Muscle layer of duodenum (tissue), 2 donors: Measurements from ENCODE around the gene PLAU.
A peak's percentile ranks its signal among the peaks of the same experiment; 100 is the strongest.
"Not testable (repeated sequence)": the region's sequence is repeated elsewhere in the genome, so short reads cannot be mapped to it uniquely, and the experiment has no call there.

Source experiments
- H3K27ac ChIP-seq: one replicate; pipeline ENCODE4 v1.7.0; 2013; ENCODE audit warnings: mild to moderate bottlenecking, low read length
- H3K27me3 ChIP-seq: one replicate; pipeline ENCODE4 v1.7.0; 2013; ENCODE audit warnings: low read depth, mild to moderate bottlenecking, control low read depth, low read length
- H3K36me3 ChIP-seq, 2 donors: one replicate each; pipeline ENCODE4 v1.7.0; 2013; ENCODE audit warnings: low read length in 2 of 2, control low read depth in 1 of 2, mild to moderate bottlenecking in 1 of 2; ENCODE audit not compliant: insufficient read depth in 2 of 2, control insufficient read depth in 1 of 2
- H3K4me1 ChIP-seq, 2 donors: one replicate each; pipeline ENCODE4 v1.7.0; 2013; ENCODE audit warnings: low read length in 2 of 2, mild to moderate bottlenecking in 2 of 2, control low read depth in 1 of 2, moderate library complexity in 1 of 2; ENCODE audit not compliant: insufficient read depth in 2 of 2, control insufficient read depth in 1 of 2
- H3K4me3 ChIP-seq, 2 donors: one replicate each; pipeline ENCODE4 v1.7.0; 2013; ENCODE audit warnings: low read length in 2 of 2, low read depth in 1 of 2, mild to moderate bottlenecking in 1 of 2
- H3K9me3 ChIP-seq, 2 donors: one replicate each; pipeline ENCODE4 v1.7.0; 2013; ENCODE audit warnings: low read length in 2 of 2, control low read depth in 1 of 2, mild to moderate bottlenecking in 1 of 2; ENCODE audit not compliant: control insufficient read depth in 1 of 2
- donor health status: healthy.

PLAU gene

DNA sequence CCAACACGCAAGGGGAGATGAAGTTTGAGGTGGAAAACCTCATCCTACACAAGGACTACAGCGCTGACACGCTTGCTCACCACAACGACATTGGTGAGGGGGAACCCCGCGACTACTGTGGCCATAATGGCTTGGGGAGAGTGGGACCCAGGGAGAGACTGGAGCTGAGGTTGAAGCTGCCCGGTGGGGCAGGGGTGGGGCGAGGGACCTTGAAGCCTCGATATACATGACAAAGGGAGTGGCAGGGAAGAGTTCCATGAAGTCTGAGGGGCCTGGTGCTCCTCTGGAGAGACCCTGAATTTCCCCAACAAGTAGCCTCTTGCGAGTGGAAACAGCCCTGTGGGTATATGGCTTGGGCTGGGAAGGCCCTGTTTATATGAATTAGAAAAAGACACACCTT is 3.1 kb downstream of the PLAU start:
- H3K27ac ChIP-seq = no peak overlapping the region
- no peaks in the 10 kb centered on the region for H3K9me3 ChIP-seq
- peaks cover 16 to 24% of the 10 kb centered on the region in 2 donors for H3K4me1 ChIP-seq
- peaks cover 15 to 26% of the 10 kb centered on the region in 2 donors for H3K36me3 ChIP-seq
- no peaks in the 10 kb centered on the region for H3K27me3 ChIP-seq
- no peak overlapping the region for H3K4me3 ChIP-seq

- peak overlapping the region; percentile 23 for H3K27ac ChIP-seq
- H3K4me1 ChIP-seq = peaks cover 11 to 16% of the 10 kb centered on the region in 2 donors
- H3K4me3 ChIP-seq = no peak overlapping the region
- H3K36me3 ChIP-seq = peaks cover 15 to 26% of the 10 kb centered on the region in 2 donors
- no peaks in the 10 kb centered on the region for H3K9me3 ChIP-seq
- no peaks in the 10 kb centered on the region for H3K27me3 ChIP-seq
Measured at GRCh38 chr10:73915206-73915851, 4.4 kb downstream of the PLAU start.

GRCh38 chr10:73916761-73917470 is 6.0 kb downstream of the PLAU start:
- H3K9me3 ChIP-seq = no peaks in the 10 kb centered on the region
- no peaks in the 10 kb centered on the region for H3K27me3 ChIP-seq
- peaks cover 6 to 8% of the 10 kb centered on the region in 2 donors for H3K4me1 ChIP-seq
- peaks cover 15 to 26% of the 10 kb centered on the region in 2 donors for H3K36me3 ChIP-seq
- no peak overlapping the region for H3K4me3 ChIP-seq
- no peak overlapping the region for H3K27ac ChIP-seq

DNA sequence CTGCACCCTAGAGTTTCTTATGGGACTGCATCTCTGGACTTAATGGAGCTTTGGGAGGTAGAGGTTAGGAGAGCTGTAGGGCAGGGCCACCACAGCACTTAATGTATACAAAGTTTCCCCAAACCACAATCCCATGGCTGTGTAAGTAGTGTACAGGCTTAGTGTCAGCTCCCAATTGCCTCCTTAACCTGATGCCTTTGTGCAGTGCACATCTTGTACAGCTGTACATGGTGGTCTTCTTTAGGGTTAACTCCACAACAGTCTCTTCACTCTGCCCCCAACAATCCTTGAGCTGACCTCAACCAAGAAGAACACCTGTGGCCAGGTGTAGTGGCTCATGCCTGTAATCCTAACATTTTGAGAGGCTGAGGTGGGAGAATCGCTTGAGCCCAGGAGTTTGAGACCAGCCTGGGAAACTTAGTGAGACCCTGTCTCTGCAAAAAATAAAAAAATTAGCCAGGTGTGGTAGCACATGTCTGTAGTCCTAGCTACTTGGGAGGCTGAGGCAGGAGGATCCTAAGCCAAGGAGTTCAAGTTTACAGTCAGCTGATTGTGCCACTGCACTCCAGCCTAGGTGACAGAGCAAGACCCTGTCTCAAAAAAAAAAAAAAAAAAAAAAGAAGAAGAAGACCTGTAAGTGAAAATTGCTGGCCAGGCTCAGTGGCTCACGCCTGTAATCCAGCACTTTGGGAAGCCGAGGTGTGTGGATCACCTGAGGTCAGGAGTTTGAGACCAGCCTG is 6.8 kb downstream of the PLAU start:
- H3K9me3 ChIP-seq = no peaks in the 10 kb centered on the region
- peaks cover 4 to 8% of the 10 kb centered on the region in 2 donors for H3K4me1 ChIP-seq
- peaks cover 15 to 26% of the 10 kb centered on the region in 2 donors for H3K36me3 ChIP-seq
- H3K4me3 ChIP-seq = no peak overlapping the region
- H3K27ac ChIP-seq = no peak overlapping the region
- H3K27me3 ChIP-seq = no peaks in the 10 kb centered on the region

GRCh38 chr10:73919481-73919880 is 8.5 kb downstream of the PLAU start:
- not testable (repeated sequence) for H3K4me1 ChIP-seq, H3K9me3 ChIP-seq, H3K27ac ChIP-seq, H3K27me3 ChIP-seq, H3K4me3 ChIP-seq
- peaks cover 10 to 20% of the 10 kb centered on the region in 2 donors for H3K36me3 ChIP-seq

GRCh38 chr10:73920089-73920488 is 9.2 kb downstream of the PLAU start:
- Histone ChIP-seq H3K4me3 (no peak overlapping the region), H3K27me3 (no peaks in the 10 kb centered on the region), H3K4me1 (peaks cover 4 to 8% of the 10 kb centered on the region in 2 donors), H3K9me3 (no peaks in the 10 kb centered on the region), H3K36me3 (peaks cover 4 to 19% of the 10 kb centered on the region in 2 donors), H3K27ac (no peak overlapping the region)

DNA sequence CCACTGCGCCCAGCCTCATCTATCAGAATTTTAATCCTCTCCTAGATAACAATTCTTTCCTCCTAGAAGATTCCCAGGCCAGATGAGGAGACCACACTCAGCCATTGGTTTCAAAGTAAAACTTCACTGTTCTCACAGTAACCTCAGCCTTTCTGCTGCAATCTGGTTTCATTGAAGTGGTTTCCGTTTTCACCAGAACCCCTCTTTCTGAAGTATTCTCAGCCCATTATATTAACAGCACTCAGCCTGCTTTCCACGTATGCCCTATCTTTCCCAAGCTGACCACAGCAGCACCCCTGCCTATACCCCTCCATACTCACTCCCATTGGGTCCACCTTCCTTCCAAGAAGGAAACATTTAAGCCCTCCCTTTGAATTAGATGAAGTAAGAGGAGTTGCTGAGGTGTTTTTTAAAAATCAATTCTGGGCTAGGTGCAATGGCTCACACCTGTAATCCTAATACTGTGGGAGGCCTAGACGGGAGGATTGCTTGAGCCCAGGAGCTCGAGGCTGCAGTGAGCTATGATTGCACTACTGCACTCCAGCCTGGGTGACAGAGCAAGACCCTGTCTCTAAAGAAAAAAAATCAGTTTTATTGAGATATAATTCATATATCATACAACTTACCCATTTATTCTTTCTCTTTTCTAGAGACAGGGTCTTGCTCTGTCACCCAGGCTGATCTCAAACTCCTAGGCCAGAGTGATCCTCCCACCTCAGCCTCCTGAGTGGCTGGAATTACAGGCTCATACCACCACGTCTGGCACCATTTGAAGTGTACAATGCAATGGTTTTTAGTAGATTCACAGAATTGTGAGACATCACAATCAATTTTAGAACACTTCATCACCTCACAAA is 11.3 kb downstream of the PLAU start:
- Histone ChIP-seq H3K9me3 (no peaks in the 10 kb centered on the region), H3K27me3 (no peaks in the 10 kb centered on the region), H3K36me3 (no peaks in the 10 kb centered on the region), H3K4me1 (no peaks in the 10 kb centered on the region), H3K27ac (no peak overlapping the region), H3K4me3 (no peak overlapping the region)

- no peak overlapping the region for H3K27ac ChIP-seq
- H3K4me3 ChIP-seq = no peak overlapping the region
- no peaks in the 10 kb centered on the region for H3K27me3 ChIP-seq
- no peaks in the 10 kb centered on the region for H3K9me3 ChIP-seq
- H3K4me1 ChIP-seq = no peaks in the 10 kb centered on the region
- H3K36me3 ChIP-seq = no peaks in the 10 kb centered on the region
Measured at GRCh38 chr10:73922864-73923133, 11.9 kb downstream of the PLAU start.

GRCh38 chr10:73923935-73924598 is 13.1 kb downstream of the PLAU start:
- Histone ChIP-seq H3K36me3 (no peaks in the 10 kb centered on the region), H3K27ac (no peak overlapping the region), H3K27me3 (no peaks in the 10 kb centered on the region)

DNA sequence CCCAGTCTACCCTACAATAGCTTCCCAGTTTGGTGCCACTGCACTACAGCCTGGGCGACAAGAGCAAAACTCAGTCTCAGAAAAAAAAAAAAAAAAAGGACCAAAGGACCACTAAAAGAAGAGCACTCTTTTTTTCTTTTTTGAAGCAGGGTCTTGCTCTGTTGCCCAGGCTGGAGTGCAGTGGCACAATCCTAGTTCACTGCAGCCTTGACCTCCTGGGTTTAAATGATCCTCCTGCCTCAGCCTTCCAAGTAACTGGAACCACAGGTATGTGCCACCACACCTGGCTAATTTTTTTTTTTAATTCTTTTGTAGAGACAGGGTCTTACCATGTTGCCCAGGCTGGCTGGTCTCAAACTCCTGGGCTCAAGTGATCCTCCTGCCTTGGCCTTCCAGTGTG is 14.0 kb downstream of the PLAU start:
- Histone ChIP-seq H3K4me1 (no peaks in the 10 kb centered on the region), H3K36me3 (no peaks in the 10 kb centered on the region), H3K9me3 (no peaks in the 10 kb centered on the region), H3K27me3 (no peaks in the 10 kb centered on the region), H3K27ac (no peak overlapping the region), H3K4me3 (no peak overlapping the region)

More at GRCh38 chr10:73923935-73924598, 13.1 kb downstream of the PLAU start:
- Histone ChIP-seq H3K4me3 (no peak overlapping the region), H3K9me3 (no peaks in the 10 kb centered on the region), H3K4me1 (no peaks in the 10 kb centered on the region)
